OCI-LY1 (cell line): ENCODE data around the gene CYGB.

Source experiments
- H2AFZ ChIP-seq: fragments of 200-600 bp; sonication (generic), shearing (Covaris generic); 2 replicates; pipeline ENCODE4 v1.6.0; 2014; ENCODE audit warnings: antibody characterized with exemption, mild to moderate bottlenecking, low read length
- H3F3A ChIP-seq: fragments of 200-600 bp; sonication (generic), shearing (Covaris generic); 2 replicates; pipeline ENCODE4 v1.6.0; 2014; ENCODE audit warnings: mild to moderate bottlenecking, antibody characterized with exemption, low read length, moderate library complexity; ENCODE audit not compliant: insufficient read depth
- H3K27ac ChIP-seq: fragments of 200-600 bp; sonication (generic); 2 replicates; pipeline ENCODE4 v1.5.1; 2014; ENCODE audit warnings: low read length, mixed run types, mild to moderate bottlenecking, low read depth; ENCODE audit not compliant: poor library complexity, severe bottlenecking
- H3K27me3 ChIP-seq: fragments of 200-600 bp; sonication (generic); 2 replicates; pipeline ENCODE4 v1.6.0; 2014; ENCODE audit warnings: antibody characterized with exemption, mild to moderate bottlenecking, low read length, moderate library complexity; ENCODE audit not compliant: insufficient read depth
- H3K36me3 ChIP-seq: fragments of 200-600 bp; sonication (generic); 2 replicates; pipeline ENCODE4 v1.6.1; 2014; ENCODE audit warnings: mild to moderate bottlenecking, antibody characterized with exemption, low read length, moderate library complexity, mixed read lengths; ENCODE audit not compliant: insufficient read depth
- H3K4me1 ChIP-seq: fragments of 200-600 bp; sonication (generic); 2 replicates; pipeline ENCODE4 v1.5.1; 2014; ENCODE audit warnings: mild to moderate bottlenecking, low read length, moderate library complexity; ENCODE audit not compliant: insufficient read depth, severe bottlenecking
- H3K4me2 ChIP-seq: fragments of 200-600 bp; sonication (generic), shearing (Covaris generic); 2 replicates; pipeline ENCODE4 v1.6.1; 2014; ENCODE audit warnings: low read length
- H3K4me3 ChIP-seq: fragments of 200-600 bp; sonication (generic); 2 replicates; pipeline ENCODE4 v1.5.1; 2014; ENCODE audit warnings: low read length, low read depth, mild to moderate bottlenecking, mixed read lengths; ENCODE audit not compliant: poor library complexity, severe bottlenecking
- H3K79me2 ChIP-seq: fragments of 200-600 bp; shearing (Covaris generic); 2 replicates; pipeline ENCODE4 v1.6.1; 2016; ENCODE audit warnings: mixed run types, low read length, mixed read lengths; ENCODE audit not compliant: insufficient read depth
- H3K9ac ChIP-seq: fragments of 200-600 bp; sonication (generic), shearing (Covaris generic); 2 replicates; pipeline ENCODE4 v1.6.1; 2014; ENCODE audit warnings: mild to moderate bottlenecking, low read length, mixed read lengths
- H3K9me2 ChIP-seq: fragments of 200-600 bp; sonication (generic), shearing (Covaris generic); 2 replicates; pipeline ENCODE4 v1.6.1; 2014; ENCODE audit warnings: low read depth, mild to moderate bottlenecking, low read length, mixed read lengths
- H3K9me3 ChIP-seq: fragments of 200-600 bp; shearing (Covaris generic); 2 replicates; pipeline ENCODE4 v1.6.1; 2014; ENCODE audit warnings: low read length, mixed read lengths
- H4K20me1 ChIP-seq: fragments of 200-600 bp; sonication (generic), shearing (Covaris generic); 2 replicates; pipeline ENCODE4 v1.6.0; 2016; ENCODE audit warnings: mild to moderate bottlenecking, low read length; ENCODE audit not compliant: insufficient read depth
- CTCF ChIP-seq: fragments of 200-600 bp; sonication (generic), shearing (Covaris generic); IDR thresholded peaks from 2 replicates; pipeline ENCODE4 v1.5.1; 2017; ENCODE audit warnings: mild to moderate bottlenecking, antibody characterized with exemption, low read length, moderate library complexity, mixed read lengths
- EZH2 ChIP-seq: fragments of 200-600 bp; sonication (generic), shearing (Covaris generic); IDR thresholded peaks from 2 replicates; pipeline ENCODE4 v1.8.0; 2017; ENCODE audit warnings: borderline replicate concordance, mixed run types, mild to moderate bottlenecking, antibody characterized with exemption, low read length, moderate library complexity, mixed read lengths

Gene CYGB

GRCh38 chr17:76558198-76559095 is 20.9 kb upstream of the CYGB start:
- Histone ChIP-seq H3K9ac (peak overlapping the region; percentile 97), H4K20me1 (no peaks in the 10 kb centered on the region), H3K79me2 (peaks cover 33% of the 10 kb centered on the region), H3K27me3 (no peaks in the 10 kb centered on the region), H3K27ac (peak overlapping the region; percentile 55), H3K4me2 (peak overlapping the region; percentile 87), H3K9me3 (no peaks in the 10 kb centered on the region), H2AFZ (no peak overlapping the region), H3K9me2 (no peaks in the 10 kb centered on the region), H3K4me1 (peaks cover 35% of the 10 kb centered on the region), H3K36me3 (peaks cover 52% of the 10 kb centered on the region), H3K4me3 (peak overlapping the region; percentile 91), H3F3A (no peaks in the 10 kb centered on the region)
- TF ChIP-seq CTCF (peak; percentile 87), EZH2 (no peak)

DNA sequence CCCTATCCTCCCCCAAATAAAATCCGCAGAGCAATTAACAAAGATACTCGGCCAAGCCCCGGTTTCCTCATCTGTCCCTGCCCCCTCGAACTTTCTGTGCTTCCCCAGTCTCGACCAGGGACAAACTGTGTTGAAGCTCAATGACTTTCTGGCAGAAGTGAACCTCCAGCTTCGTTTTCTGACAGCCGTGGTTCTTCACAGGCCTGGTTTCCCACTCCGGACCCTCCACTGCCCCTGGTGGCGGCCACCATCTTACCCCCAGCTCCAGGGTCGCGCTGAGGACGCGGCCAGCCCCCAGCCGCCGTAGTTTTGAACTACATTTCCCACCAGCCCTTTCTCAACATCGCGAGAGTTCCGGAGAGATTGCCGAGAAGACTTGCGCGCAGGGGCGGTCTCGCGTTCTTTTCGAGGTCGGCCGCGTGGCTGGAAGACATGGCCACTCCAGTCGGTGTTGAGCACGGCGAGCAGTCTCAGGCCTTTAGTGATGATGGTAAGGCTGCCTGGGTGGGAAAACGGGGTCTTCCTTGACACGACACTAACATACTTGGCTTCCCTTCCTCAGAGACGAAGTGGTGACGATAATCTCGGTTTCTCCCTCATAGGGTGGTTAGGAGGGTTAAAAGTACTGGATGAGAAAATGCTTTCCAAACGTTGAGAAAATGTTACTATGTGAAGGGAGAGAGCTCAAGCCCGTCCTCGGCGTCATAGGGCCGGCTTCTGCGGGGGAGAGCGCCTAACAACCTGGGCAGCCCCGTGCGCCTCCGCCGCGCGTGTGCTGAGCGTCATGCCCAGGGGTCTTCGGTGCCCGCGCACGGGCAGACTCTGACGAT is 20.1 kb upstream of the CYGB start:
- Histone ChIP-seq H3K9me3 (no peaks in the 10 kb centered on the region), H3K36me3 (peaks cover 44% of the 10 kb centered on the region), H3K4me1 (peaks cover 35% of the 10 kb centered on the region), H3K9ac (peak overlapping the region; percentile 97), H3K9me2 (no peaks in the 10 kb centered on the region), H3F3A (no peaks in the 10 kb centered on the region), H3K27ac (peak overlapping the region; percentile 55), H2AFZ (peak overlapping the region; percentile 91), H3K79me2 (peaks cover 33% of the 10 kb centered on the region), H3K27me3 (no peaks in the 10 kb centered on the region), H4K20me1 (no peaks in the 10 kb centered on the region), H3K4me3 (peak overlapping the region; percentile 91), H3K4me2 (peak overlapping the region; percentile 87)
- TF ChIP-seq CTCF: peak; percentile 46
- TF ChIP-seq EZH2: no peak

GRCh38 chr17:76556765-76557367 is 19.4 kb upstream of the CYGB start:
- Histone ChIP-seq H3K27me3 (no peaks in the 10 kb centered on the region), H3K4me3 (peak overlapping the region; percentile 91), H2AFZ (peak overlapping the region; percentile 91), H3K4me2 (peak overlapping the region; percentile 87), H3F3A (no peaks in the 10 kb centered on the region), H3K27ac (peak overlapping the region; percentile 55), H3K4me1 (peaks cover 35% of the 10 kb centered on the region), H3K36me3 (peaks cover 36% of the 10 kb centered on the region), H3K9me3 (no peaks in the 10 kb centered on the region), H3K9ac (peak overlapping the region; percentile 97), H3K9me2 (no peaks in the 10 kb centered on the region), H3K79me2 (peaks cover 33% of the 10 kb centered on the region), H4K20me1 (no peaks in the 10 kb centered on the region)
- no peak for TF ChIP-seq CTCF
- no peak for TF ChIP-seq EZH2
